Measurements from ENCODE around the gene OSCP1.

Gene OSCP1

GRCh38 chr1:36446746-36447145 lies 3.5 kb downstream of the OSCP1 start:
- DNase-seq (ENCODE audit: low spot score): no peak

DNA sequence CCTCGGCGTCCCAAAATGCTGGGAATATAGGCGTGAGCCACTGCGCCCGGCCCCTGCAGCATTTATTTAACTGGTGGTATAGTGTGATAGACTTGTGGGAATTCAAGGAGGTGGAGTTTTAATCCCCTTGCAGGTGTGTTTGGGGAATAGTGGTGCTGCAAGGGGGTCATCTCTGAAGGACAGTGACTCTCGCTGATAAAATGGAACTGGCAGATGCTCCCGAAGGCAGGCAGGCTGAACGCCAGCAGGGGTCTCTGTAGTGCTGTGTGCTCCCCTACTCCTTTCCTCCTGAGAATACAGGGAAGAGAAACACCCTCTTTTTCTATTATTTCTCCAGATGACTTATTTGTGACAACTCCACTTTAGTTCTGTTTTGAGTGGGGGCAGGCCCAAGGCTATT lies 4.0 kb downstream of the OSCP1 start:
- DNase-seq (ENCODE audit: low spot score): peak; percentile 39

DNA sequence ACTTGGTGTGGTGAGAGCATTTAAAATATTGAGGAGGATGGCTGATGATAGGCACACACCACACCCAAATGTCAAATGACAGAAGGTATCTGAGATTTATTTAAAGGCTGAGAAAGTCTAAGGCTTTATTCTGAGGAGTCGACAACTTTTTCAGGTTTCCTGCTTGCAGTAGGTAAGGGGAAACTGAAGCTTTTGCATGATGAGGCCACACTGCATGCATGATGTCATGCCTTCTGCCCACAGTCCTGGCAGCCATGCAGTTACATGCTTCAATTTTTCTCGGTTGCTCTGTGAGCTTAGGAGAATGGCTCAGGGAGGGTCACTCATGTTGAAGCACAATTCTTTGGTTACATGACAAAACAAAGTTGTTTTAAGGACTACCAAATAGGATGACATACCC lies 7.0 kb downstream of the OSCP1 start:
- no peak for DNase-seq (ENCODE audit: low spot score)

DNA sequence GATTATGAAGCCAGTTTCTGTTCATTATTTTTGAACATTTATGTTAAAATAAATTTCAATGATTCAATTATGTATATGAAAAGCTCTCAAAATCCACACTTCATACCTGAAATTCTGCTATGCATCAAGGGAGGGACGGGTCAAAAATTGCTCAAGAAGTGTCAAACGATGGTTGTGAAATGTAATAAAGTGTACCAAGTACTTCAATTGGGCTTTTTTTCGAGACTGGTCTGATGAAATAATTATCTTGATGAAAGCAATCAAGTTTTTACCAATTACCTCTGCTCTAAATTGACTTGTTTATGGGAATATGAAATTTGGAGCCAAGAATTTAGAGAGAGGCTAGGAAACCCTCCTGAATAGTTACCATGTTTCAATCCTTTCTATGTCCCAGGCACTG lies 7.9 kb downstream of the OSCP1 start:
- no peak for DNase-seq (ENCODE audit: low spot score)

GRCh38 chr1:36440646-36441045 lies 9.6 kb downstream of the OSCP1 start:
- no peak for DNase-seq (ENCODE audit: low spot score)

DNA sequence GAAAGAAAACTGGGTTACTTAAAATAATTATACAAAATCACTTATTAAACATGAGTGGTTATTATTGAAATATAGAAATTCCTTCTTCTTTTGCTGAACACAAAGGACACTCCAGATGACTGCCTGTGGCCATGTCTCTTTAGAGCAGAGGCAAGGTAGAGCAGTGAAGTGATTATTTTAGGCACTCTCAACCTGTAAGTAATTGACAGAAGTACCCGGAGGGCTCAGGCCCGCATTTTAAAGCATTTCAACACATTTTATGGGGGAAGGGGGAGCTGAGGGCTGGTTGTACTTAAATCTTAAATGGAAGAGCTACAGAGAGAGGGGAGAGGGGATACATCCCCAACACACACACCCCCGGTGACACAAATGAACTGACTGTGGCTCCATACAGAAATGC lies 10.2 kb downstream of the OSCP1 start:
- no peak for DNase-seq (ENCODE audit: low spot score)

- no peak for DNase-seq (ENCODE audit: low spot score)
These were observed 11.5 kb downstream of the OSCP1 start for GRCh38 chr1:36438715-36439114.

- no peak for DNase-seq (ENCODE audit: low spot score)
These were observed 13.4 kb downstream of the OSCP1 start for GRCh38 chr1:36436821-36437220.

DNA sequence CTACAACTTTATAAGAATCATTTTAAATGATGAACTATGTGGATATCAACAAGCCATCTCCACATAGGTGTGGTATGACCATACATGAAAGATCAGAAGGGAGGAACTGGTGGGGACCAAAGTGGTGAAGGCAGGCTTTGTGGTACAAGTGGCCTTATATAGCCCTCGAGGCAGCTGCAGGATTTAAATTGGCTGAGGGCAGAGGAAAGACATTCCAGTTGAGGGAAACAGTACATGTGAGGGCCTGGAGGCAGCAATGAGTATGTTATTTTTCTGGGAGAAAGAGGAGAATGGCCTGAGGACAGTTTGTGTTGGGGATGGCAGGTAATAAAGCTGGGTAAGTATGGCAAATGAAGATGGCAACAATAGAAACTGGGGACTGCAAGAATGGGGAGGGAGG lies 17.1 kb downstream of the OSCP1 start:
- no peak for DNase-seq (ENCODE audit: low spot score)

DNA sequence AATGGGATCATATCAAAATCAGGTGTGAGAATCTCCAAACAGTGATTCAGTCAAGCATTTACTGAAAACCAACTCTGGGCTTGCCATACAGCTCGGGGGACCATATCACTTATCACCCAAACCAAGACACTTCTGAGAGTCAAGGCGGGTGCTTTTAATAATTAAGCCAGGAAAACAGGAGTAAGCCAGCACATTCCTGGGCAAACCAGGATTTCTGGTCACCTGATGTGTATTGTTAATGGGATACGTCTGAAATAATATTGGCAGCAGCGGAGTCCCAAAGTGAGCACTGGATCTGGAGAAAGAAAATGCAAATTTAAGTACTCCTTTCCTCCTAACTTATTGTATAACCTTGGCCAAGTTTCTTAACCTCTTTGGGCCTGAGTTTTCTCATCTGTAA lies 17.6 kb downstream of the OSCP1 start:
- no peak for DNase-seq (ENCODE audit: low spot score)

- DNase-seq (ENCODE audit: low spot score): no peak
These were observed 24.5 kb downstream of the OSCP1 start for GRCh38 chr1:36425791-36426190.

DNA sequence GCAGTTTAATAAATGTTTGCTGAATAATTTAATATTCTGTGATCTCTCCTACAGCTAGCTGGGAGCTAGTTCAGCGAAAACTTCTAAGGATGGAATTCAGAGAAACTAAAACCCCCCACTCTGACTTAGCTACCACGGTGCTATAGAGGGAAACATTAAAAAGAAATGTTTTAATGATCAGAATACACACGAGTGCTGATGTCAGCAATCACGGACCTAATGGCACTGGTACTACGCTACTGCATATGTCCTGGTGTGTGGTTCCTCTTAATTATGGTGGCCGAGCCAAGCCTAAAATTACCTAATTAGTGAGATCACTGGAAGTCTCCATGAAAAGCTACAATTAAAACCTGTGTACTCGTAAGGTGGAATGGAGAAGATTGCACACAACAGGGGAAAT lies 28.6 kb downstream of the OSCP1 start:
- DNase-seq (ENCODE audit: low spot score): no peak

GRCh38 chr1:36420836-36421317 lies 29.4 kb downstream of the OSCP1 start:
- DNase-seq (ENCODE audit: low spot score): peak; percentile 38

DNA sequence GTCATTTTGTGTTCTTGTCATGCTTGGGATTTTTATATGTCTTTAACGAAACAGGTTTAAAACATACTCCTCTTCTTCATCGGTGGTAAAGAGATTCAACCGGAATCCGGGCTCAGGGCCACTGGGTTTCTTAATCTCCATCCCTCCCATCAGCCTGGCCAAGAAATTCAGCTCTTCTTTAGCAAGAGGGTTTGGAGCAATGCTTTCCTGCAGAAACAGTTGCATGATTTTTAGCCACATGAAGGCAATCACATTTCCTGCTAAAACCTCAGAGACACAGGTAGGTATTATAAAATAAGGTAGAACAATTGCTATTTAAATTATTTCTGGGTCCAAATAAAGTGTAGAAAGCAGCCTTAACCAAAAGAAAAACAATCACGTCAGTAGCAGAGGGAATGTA lies 29.8 kb downstream of the OSCP1 start:
- DNase-seq (ENCODE audit: low spot score): no peak

DNA sequence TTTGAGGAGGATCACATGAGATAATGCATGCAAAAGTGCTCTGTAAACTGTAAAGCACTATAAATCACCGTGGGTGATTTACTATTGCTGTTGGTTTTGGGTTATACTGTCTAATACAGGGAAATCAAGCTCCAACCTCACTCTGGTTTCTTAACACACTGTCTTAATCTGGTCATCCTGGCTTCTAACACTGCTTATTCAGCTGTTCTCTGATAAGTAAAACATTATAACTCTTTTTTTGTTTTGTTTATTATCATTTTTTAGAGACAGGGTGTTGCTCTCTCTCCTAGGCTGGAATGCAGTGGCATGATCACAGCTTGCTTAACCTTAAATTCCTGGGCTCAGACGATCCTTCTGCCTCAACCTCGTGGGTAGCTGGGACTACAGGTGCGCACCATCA lies 30.7 kb downstream of the OSCP1 start:
- no peak for DNase-seq (ENCODE audit: low spot score)

GRCh38 chr1:36419140-36419539 lies 31.1 kb downstream of the OSCP1 start:
- DNase-seq (ENCODE audit: low spot score): no peak

- no peak for DNase-seq (ENCODE audit: low spot score)
These were observed 32.3 kb downstream of the OSCP1 start for GRCh38 chr1:36417931-36418330.

DNA sequence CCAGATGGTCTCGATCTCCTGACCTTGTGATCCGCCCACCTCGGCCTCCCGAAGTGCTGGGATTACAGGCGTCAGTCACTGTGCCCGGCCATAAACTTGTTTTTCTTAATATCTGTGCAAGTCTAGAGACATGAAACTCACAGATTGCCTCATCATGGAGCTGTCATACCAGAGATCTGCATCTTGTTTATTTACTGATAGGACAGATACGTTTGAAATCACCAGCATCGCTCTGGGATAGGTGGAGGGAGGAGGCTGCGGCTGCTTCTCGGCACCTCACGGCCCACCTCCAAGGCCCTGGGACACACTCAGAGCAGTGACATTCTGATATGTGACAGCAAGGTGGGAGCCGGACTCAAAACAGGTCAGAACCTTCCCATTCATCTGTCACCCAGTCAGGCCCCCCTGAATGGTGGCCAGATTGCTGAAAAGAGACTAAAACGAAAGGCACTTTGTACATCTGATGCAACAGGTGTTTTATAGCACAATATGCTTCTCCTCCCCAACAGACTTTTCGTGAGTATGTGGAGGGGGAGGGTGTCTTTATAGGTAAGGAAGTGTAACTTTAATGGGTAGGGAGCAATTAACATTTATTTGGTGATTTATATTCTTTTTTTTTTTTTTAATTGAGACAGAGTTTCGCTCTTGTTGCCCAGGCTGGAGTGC lies 34.5 kb downstream of the OSCP1 start:
- no peak for DNase-seq (ENCODE audit: low spot score)

DNA sequence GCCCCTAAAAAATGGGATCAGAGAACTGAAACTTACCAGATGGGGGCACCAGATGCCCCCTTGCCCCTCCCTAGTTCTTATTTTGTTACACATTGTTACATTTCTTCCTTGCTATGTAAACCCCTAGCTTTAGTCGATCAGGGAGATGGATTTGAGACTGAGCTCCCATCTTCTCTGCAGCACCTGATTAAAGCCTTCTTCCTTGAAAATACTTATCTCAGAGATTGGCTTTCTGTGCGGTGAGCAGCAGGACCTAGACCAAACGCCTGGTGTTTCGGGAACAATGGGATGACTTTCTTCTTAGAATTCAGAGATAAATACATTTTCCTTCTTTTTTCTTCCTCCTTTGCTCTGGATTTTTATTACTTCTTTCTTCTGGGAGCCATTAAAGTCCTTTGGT lies 35.9 kb downstream of the OSCP1 start:
- no peak for DNase-seq (ENCODE audit: low spot score)

- no peak for DNase-seq (ENCODE audit: low spot score)
These were observed 38.3 kb downstream of the OSCP1 start for GRCh38 chr1:36411674-36412648.

GRCh38 chr1:36408479-36408878 lies 41.8 kb downstream of the OSCP1 start:
- DNase-seq (ENCODE audit: low spot score): no peak

- no peak for DNase-seq (ENCODE audit: low spot score)
These were observed 43.8 kb downstream of the OSCP1 start for GRCh38 chr1:36406440-36406839.

- DNase-seq (ENCODE audit: low spot score): no peak
These were observed 47.8 kb downstream of the OSCP1 start for GRCh38 chr1:36402504-36402890.

Data from HuH-7.5 (cell line).